MM.1S (cell line): ENCODE data around the gene NINJ1.

Experiments
- DNase-seq: peaks from one replicate; pipeline ENCODE4 v3.0.0-alpha.2; 2015
- H2AFZ ChIP-seq: fragments of 300-600 bp; sonication (generic); 2 replicates; pipeline ENCODE4 v1.6.0; 2016; ENCODE audit warnings: antibody characterized with exemption, low read length
- H3F3A ChIP-seq: fragments of 300-600 bp; sonication (generic); 2 replicates; pipeline ENCODE4 v1.6.1; 2016; ENCODE audit warnings: mild to moderate bottlenecking, antibody characterized with exemption, low read length, moderate library complexity, mixed read lengths; ENCODE audit not compliant: insufficient read depth
- H3K27ac ChIP-seq: fragments of 300-600 bp; sonication (generic); 2 replicates; pipeline ENCODE4 v1.5.1; 2016; ENCODE audit warnings: mild to moderate bottlenecking, low read length
- H3K27me3 ChIP-seq: fragments of 300-600 bp; sonication (generic); replicated peaks from 2 replicates; pipeline ENCODE4 v1.6.0; 2016; ENCODE audit warnings: low read length; ENCODE audit not compliant: insufficient read depth
- H3K36me3 ChIP-seq: fragments of 300-600 bp; sonication (generic); replicated peaks from 2 replicates; pipeline ENCODE4 v1.6.1; 2016; ENCODE audit warnings: mild to moderate bottlenecking, low read length, mixed read lengths; ENCODE audit not compliant: insufficient read depth
- H3K4me1 ChIP-seq: fragments of 300-600 bp; sonication (generic); 2 replicates; pipeline ENCODE4 v1.6.1; 2016; ENCODE audit warnings: low read length, mixed read lengths
- H3K4me2 ChIP-seq: fragments of 300-600 bp; sonication (generic); 2 replicates; pipeline ENCODE4 v1.6.0; 2016; ENCODE audit warnings: low read depth, low read length
- H3K4me3 ChIP-seq: fragments of 300-600 bp; sonication (generic); 2 replicates; pipeline ENCODE4 v1.5.1; 2016; ENCODE audit warnings: low read length, mixed read lengths
- H3K79me2 ChIP-seq: fragments of 300-600 bp; sonication (generic); 2 replicates; pipeline ENCODE4 v1.6.1; 2016; ENCODE audit warnings: mixed run types, low read length, mixed read lengths
- H3K9ac ChIP-seq: fragments of 300-600 bp; sonication (generic); 2 replicates; pipeline ENCODE4 v1.6.1; 2016; ENCODE audit warnings: low read length, mixed read lengths
- H3K9me2 ChIP-seq: fragments of 300-600 bp; sonication (generic); replicated peaks from 2 replicates; pipeline ENCODE4 v1.6.1; 2016; ENCODE audit warnings: mild to moderate bottlenecking, low read length, mixed read lengths; ENCODE audit not compliant: insufficient read depth
- H3K9me3 ChIP-seq: fragments of 300-600 bp; sonication (generic); replicated peaks from 2 replicates; pipeline ENCODE4 v1.6.1; 2016; ENCODE audit warnings: mild to moderate bottlenecking, low read length, mixed read lengths; ENCODE audit not compliant: insufficient read depth
- H4K20me1 ChIP-seq: fragments of 300-600 bp; sonication (generic); 2 replicates; pipeline ENCODE4 v1.6.1; 2016; ENCODE audit warnings: mild to moderate bottlenecking, low read length, moderate library complexity, mixed read lengths; ENCODE audit not compliant: insufficient read depth
- CTCF ChIP-seq: fragments of 300-600 bp; sonication (generic); IDR thresholded peaks from 2 replicates; pipeline ENCODE4 v1.5.1; 2016; ENCODE audit warnings: antibody characterized with exemption, low read length, mixed read lengths
- EZH2 ChIP-seq: fragments of 300-600 bp; sonication (generic); optimal IDR thresholded peaks from 2 replicates; pipeline ENCODE3; 2017; ENCODE audit warnings: low read depth, mild to moderate bottlenecking, antibody characterized with exemption, low read length, mixed read lengths
- EZH2phosphoT487 ChIP-seq: fragments of 300-600 bp; sonication (generic); IDR thresholded peaks from 2 replicates; pipeline ENCODE4 v1.6.1; 2018; ENCODE audit warnings: antibody characterized with exemption, low read length

Gene NINJ1

GRCh38 chr9:93121316-93122241 is 12.5 kb downstream of the NINJ1 start:
- Histone ChIP-seq H2AFZ (no peak overlapping the region), H3K27ac (no peak overlapping the region), H3K36me3 (no peaks in the 10 kb centered on the region)

GRCh38 chr9:93120846-93121315 is 13.2 kb downstream of the NINJ1 start:
- Histone ChIP-seq H3K27ac (no peak overlapping the region), H3K4me1 (no peaks in the 10 kb centered on the region; the same call in 1 of the 2 replicates), H3K9me3 (no peaks in the 10 kb centered on the region), H3K4me3 (no peak overlapping the region), H3K79me2 (no peaks in the 10 kb centered on the region), H3K36me3 (no peaks in the 10 kb centered on the region), H3K9ac (no peak overlapping the region), H3K9me2 (no peaks in the 10 kb centered on the region), H3K4me2 (no peak overlapping the region), H2AFZ (no peak overlapping the region), H4K20me1 (no peaks in the 10 kb centered on the region), H3F3A (no peaks in the 10 kb centered on the region), H3K27me3 (no peaks in the 10 kb centered on the region)
- no peak for DNase-seq
- TF ChIP-seq CTCF, result no peak
- TF ChIP-seq EZH2phosphoT487, result no peak
- TF ChIP-seq EZH2, result no peak

More at GRCh38 chr9:93121316-93122241, 12.5 kb downstream of the NINJ1 start:
- TF ChIP-seq CTCF (no peak), EZH2 (no peak), EZH2phosphoT487 (no peak)
- H3K9me2 ChIP-seq, result no peaks in the 10 kb centered on the region
- H3K4me2 ChIP-seq, result no peak overlapping the region
- no peak overlapping the region for H3K9ac ChIP-seq
- DNase-seq, result no peak
- no peak overlapping the region for H3K4me3 ChIP-seq
- H3K27me3 ChIP-seq, result no peaks in the 10 kb centered on the region
- H4K20me1 ChIP-seq, result no peaks in the 10 kb centered on the region
- H3K9me3 ChIP-seq, result no peaks in the 10 kb centered on the region
- no peaks in the 10 kb centered on the region for H3F3A ChIP-seq
- no peaks in the 10 kb centered on the region for H3K79me2 ChIP-seq
- H3K4me1 ChIP-seq, result no peaks in the 10 kb centered on the region

- no peak overlapping the region for H3K4me2 ChIP-seq
Measured at GRCh38 chr9:93119953-93120845, 13.9 kb downstream of the NINJ1 start.

More at GRCh38 chr9:93119953-93120845, 13.9 kb downstream of the NINJ1 start:
- Histone ChIP-seq H3K9me3 (no peaks in the 10 kb centered on the region), H3K4me3 (no peak overlapping the region), H2AFZ (no peak overlapping the region), H3K9me2 (no peaks in the 10 kb centered on the region), H3K27me3 (no peaks in the 10 kb centered on the region), H3K36me3 (no peaks in the 10 kb centered on the region), H3K4me1 (no peaks in the 10 kb centered on the region; the same call in 1 of the 2 replicates), H4K20me1 (no peaks in the 10 kb centered on the region), H3K27ac (no peak overlapping the region), H3F3A (no peaks in the 10 kb centered on the region), H3K79me2 (no peaks in the 10 kb centered on the region), H3K9ac (no peak overlapping the region)
- TF ChIP-seq CTCF (no peak), EZH2 (no peak), EZH2phosphoT487 (no peak)
- DNase-seq, result no peak
